Measurements from ENCODE around the gene CLPSL2. TPM values are rescaled to one million over a fixed set of nuclear protein-coding genes. Genes with fewer than 3 reads are reported as not detected.

CLPSL2 gene
- total RNA-seq, 4 donors from 2014 or later: not detected

DNA sequence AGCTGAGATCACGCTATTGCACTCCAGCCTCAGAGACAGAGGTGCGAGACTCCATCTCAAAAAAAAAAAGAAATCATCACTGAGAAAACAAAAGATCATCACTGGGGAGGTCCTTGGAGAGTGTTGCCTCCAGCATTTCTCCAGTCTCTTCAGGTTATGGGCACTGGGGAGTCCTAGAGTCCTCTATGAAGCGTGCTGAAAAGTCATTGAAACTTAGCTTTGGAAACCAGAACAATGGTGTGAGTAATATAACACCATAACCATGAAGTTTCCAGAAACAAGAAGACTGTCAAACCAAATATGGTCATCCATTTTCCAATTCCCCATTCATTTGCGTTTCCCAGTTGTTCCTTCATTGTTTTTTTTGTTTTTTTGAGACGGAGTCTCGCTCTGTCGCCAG, 25.8 kb upstream of the CLPSL2 start:
- intact Hi-C loops (cut with DNase I; ENCODE audit: low total_unique reads): no loop called here
- WGBS, 2 donors: 88 to 94% methylated on average over 7 of the region's 7 CpGs
- H3K4me3 ChIP-seq (ENCODE audit: low read depth, poor library complexity, severe bottlenecking): no peak overlapping the region
- no peak for TF ChIP-seq POLR2A (IDR thresholded peaks at IDR 0.05)
- TF ChIP-seq, protein P1, sequence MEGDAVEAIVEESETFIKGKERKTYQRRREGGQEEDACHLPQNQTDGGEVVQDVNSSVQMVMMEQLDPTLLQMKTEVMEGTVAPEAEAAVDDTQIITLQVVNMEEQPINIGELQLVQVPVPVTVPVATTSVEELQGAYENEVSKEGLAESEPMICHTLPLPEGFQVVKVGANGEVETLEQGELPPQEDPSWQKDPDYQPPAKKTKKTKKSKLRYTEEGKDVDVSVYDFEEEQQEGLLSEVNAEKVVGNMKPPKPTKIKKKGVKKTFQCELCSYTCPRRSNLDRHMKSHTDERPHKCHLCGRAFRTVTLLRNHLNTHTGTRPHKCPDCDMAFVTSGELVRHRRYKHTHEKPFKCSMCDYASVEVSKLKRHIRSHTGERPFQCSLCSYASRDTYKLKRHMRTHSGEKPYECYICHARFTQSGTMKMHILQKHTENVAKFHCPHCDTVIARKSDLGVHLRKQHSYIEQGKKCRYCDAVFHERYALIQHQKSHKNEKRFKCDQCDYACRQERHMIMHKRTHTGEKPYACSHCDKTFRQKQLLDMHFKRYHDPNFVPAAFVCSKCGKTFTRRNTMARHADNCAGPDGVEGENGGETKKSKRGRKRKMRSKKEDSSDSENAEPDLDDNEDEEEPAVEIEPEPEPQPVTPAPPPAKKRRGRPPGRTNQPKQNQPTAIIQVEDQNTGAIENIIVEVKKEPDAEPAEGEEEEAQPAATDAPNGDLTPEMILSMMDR (IDR thresholded peaks at IDR 0.05): no peak
- DNase-seq (ENCODE audit: low spot score in 2 of 2): no peak

DNA sequence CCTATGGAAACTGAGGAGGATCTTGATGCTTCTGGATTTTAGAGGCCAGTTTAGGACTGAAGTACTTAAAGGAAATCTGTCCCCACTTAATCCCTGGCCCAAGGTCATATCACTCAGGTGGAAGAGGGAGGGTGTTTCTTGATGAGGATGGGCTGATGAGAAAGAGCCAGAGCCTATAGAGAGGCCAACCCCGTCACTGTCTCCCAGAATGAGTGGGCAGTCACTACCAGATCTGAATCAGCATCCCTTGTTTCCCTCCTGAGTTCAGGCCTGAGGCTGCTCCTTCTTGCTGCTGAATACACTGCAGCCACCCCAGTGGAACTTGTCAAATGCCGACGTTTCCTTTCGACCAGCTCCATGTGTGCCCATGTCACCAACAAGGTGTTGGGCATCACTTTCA, 24.8 kb upstream of the CLPSL2 start:
- no peak for TF ChIP-seq POLR2A (IDR thresholded peaks at IDR 0.05)
- TF ChIP-seq, protein P1 (IDR thresholded peaks at IDR 0.05): no peak
- intact Hi-C loops (cut with DNase I; ENCODE audit: low total_unique reads): no loop called here
- WGBS, 2 donors: 69 to 77% methylated on average over 4 of the region's 4 CpGs
- DNase-seq (ENCODE audit: low spot score in 2 of 2): no peak
- H3K4me3 ChIP-seq (ENCODE audit: low read depth, poor library complexity, severe bottlenecking): no peak overlapping the region

DNA sequence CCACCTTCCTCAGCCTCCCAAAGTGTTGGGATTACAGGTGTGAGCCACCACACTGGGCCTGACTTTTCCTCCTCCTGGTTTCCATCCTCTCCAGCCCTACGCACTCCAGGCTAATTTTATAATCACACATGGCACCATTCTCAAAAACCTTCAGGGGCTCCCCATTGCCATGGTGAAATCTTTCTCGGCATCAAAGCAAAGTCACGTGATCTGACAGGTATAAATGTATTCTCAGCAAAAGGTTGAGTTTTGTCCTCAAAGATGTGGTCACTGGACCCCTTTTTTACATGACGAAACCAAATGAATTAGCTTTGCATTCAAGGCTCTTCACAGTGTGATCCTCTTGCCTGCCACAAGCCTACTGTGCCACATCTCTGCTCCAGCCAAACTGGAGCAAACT, 24.1 kb upstream of the CLPSL2 start:
- DNase-seq (ENCODE audit: low spot score in 2 of 2): no peak
- intact Hi-C loops (cut with DNase I; ENCODE audit: low total_unique reads): no loop called here
- WGBS, 2 donors: 89 to 91% methylated on average over 4 of the region's 4 CpGs
- H3K4me3 ChIP-seq (ENCODE audit: low read depth, poor library complexity, severe bottlenecking): no peak overlapping the region
- no peak for TF ChIP-seq POLR2A (IDR thresholded peaks at IDR 0.05)
- TF ChIP-seq, protein P1 (IDR thresholded peaks at IDR 0.05): no peak

DNA sequence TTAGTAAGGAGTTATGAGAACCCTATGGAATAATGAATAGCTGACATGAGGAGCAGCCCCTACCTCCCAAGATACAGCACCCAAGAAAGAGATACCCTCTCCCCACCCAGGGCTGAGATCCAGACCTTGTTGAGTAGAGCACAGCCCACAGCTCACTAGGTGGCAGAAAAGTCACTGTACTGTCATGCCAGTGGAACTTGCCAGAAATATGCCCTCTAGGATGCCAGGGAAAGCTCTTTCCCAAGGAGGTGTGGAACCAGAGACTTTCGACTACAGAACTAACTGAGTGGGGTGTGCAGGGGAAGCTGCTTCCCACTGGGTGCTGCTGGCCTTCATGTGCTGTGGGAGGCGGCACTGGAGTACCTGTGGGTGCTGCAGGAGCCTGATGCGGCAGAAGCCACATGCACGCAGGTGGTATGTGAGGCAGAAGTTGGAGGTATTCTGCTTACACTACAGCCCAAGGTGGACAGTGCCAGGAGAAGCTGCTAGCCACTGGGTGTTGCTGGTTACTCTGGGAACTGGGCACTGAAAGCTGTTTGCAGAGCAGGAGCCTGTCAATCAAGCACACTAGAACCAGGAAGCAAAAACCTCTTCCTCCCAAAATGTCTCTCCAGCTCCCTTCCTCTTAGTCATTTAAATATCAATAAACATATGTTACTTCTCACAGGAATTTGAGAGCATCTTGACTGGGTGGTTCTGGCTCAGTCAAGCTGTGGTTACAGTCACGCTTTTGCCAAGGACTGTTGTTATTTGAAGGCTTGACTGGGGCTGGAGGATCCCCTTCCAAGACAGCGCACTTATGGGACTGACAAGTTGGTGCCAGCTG, 21.7 kb upstream of the CLPSL2 start:
- no peak for DNase-seq (ENCODE audit: low spot score in 2 of 2)
- TF ChIP-seq POLR2A (IDR thresholded peaks at IDR 0.05): no peak
- TF ChIP-seq, protein P1 (IDR thresholded peaks at IDR 0.05): no peak
- WGBS, 2 donors: 78 to 81% methylated on average over 6 of the region's 6 CpGs
- H3K4me3 ChIP-seq (ENCODE audit: low read depth, poor library complexity, severe bottlenecking): no peak overlapping the region
- intact Hi-C loops (cut with DNase I; ENCODE audit: low total_unique reads): no loop called here

DNA sequence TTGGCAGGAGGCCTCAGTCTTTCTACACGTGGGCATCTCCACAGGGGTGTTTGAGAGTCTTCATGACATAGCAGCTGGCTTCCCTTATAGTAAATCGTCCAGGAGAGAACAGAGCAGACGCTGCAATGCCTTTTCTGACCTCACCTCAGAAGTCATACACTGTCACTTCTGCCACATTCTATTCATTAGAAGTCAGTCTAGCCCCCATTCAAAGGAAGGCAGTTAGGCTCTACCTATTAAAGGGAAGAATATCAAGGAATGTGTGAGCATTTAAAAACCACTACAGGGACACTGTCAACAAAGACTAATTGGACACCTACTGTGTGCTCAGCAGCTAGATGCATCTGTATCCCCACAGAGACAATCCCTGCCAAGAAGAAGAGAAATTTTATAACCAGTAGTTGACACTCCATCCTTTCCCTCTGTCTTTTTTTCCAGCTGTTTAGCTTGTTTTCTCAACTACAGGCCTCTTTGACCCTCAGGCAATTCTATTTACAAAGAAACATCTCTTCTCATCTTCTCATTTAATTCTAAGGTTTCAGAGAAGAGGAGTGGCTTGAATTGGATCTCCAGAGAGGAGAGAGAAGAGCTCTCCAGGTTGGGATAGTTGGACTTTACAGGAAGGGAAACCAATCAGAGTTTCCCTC, 21.0 kb upstream of the CLPSL2 start:
- no peak for DNase-seq (ENCODE audit: low spot score in 2 of 2)
- TF ChIP-seq, protein P1 (IDR thresholded peaks at IDR 0.05): no peak
- no peak for TF ChIP-seq POLR2A (IDR thresholded peaks at IDR 0.05)
- intact Hi-C loops (cut with DNase I; ENCODE audit: low total_unique reads): no loop called here
- 33 to 45% methylated on average over 3 of the region's 3 CpGs for WGBS, 2 donors
- H3K4me3 ChIP-seq (ENCODE audit: low read depth, poor library complexity, severe bottlenecking): no peak overlapping the region

Data from lower leg skin (tissue), 4 donors.